ENCODE measurements around the gene CD55.

DNA sequence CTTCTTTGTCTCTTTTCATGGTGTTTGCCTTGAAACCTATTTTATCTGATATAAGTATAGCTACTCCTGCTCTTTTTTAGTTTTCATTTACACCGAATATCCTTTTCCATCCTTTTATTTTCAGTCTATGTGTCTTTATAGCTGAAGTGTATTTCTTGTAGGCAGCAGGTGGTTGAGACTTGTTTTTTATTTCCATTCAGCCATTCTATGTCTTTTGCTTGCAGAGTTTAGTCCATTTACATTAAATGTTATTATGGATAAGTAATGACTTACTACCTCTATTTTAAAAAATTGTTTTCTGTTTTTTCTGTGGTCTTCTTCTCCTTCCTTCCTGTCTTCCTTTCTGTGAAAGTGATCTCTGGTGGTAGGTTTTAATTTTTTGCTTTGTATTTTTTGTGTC is 45.0 kb upstream of the CD55 start:
- TF ChIP-seq POLR2AphosphoS5 (IDR thresholded peaks at IDR 0.05; ENCODE audit: borderline replicate concordance, low read depth, low read length) (no peak), EZH2 (IDR thresholded peaks at IDR 0.05) (no peak)
